Liver (tissue), 3 donors: ENCODE measurements around the gene TMIE.

Experiments
- TAF1 ChIP-seq: conservative IDR thresholded peaks from 2 replicates; pipeline ENCODE4 v1.6.1; 2016; ENCODE audit warnings: antibody characterized with exemption, mild to moderate bottlenecking
- TF ChIP-seq, protein P1 (sequence below): fragments of 150-350 bp; IDR thresholded peaks from 2 replicates; pipeline ENCODE4 v1.5.1; 2017; ENCODE audit warnings: improper control_type of control experiment, low read depth, low read length; ENCODE audit not compliant: missing input control
- TF ChIP-seq, protein P2 (sequence below): IDR thresholded peaks from 2 replicates; pipeline ENCODE4 v1.6.1; 2016; ENCODE audit warnings: antibody characterized with exemption
- donor health status: healthy.
- donor health status: healthy.

DNA sequence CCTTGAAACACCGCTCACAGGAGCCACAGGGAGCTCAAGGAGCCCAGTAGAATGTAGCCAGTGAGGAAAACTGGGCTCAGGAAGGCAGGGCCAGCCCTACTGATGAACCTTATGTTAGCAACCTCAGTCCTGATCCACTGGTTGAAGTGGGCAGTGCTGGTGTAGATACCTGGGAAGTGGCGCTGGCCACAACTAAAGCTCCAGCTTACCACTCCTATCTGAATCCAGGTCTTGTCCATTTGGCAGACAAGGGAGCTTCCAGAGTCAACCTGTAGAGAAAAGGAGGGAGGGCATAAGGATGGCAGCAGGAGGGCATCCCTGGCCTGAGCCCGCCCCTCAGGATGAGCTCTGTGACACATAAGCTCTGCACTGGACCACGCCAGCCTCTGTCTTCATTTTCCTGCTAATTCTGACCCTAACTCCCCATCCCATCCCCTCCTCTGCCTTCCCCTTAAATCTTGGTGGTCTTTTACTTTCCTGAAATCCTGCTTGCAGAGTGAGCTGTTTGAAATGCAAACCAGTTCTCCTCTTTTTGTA, 18.6 kb downstream of the TMIE start:
- TF ChIP-seq, protein P1, sequence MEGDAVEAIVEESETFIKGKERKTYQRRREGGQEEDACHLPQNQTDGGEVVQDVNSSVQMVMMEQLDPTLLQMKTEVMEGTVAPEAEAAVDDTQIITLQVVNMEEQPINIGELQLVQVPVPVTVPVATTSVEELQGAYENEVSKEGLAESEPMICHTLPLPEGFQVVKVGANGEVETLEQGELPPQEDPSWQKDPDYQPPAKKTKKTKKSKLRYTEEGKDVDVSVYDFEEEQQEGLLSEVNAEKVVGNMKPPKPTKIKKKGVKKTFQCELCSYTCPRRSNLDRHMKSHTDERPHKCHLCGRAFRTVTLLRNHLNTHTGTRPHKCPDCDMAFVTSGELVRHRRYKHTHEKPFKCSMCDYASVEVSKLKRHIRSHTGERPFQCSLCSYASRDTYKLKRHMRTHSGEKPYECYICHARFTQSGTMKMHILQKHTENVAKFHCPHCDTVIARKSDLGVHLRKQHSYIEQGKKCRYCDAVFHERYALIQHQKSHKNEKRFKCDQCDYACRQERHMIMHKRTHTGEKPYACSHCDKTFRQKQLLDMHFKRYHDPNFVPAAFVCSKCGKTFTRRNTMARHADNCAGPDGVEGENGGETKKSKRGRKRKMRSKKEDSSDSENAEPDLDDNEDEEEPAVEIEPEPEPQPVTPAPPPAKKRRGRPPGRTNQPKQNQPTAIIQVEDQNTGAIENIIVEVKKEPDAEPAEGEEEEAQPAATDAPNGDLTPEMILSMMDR, result no peak
- TF ChIP-seq, protein P2, sequence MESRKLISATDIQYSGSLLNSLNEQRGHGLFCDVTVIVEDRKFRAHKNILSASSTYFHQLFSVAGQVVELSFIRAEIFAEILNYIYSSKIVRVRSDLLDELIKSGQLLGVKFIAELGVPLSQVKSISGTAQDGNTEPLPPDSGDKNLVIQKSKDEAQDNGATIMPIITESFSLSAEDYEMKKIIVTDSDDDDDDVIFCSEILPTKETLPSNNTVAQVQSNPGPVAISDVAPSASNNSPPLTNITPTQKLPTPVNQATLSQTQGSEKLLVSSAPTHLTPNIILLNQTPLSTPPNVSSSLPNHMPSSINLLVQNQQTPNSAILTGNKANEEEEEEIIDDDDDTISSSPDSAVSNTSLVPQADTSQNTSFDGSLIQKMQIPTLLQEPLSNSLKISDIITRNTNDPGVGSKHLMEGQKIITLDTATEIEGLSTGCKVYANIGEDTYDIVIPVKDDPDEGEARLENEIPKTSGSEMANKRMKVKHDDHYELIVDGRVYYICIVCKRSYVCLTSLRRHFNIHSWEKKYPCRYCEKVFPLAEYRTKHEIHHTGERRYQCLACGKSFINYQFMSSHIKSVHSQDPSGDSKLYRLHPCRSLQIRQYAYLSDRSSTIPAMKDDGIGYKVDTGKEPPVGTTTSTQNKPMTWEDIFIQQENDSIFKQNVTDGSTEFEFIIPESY, result no peak
- no peak for TF ChIP-seq TAF1
